Duodenal mucosa (tissue), 2 donors: ENCODE data around the gene DNAJC6.

Source experiments
- H3K27ac ChIP-seq: one replicate; pipeline ENCODE4 v1.7.0; 2013; ENCODE audit warnings: low read depth, low read length
- H3K27me3 ChIP-seq, 2 donors: one replicate each; pipeline ENCODE4 v1.7.0; 2013; ENCODE audit warnings: low read length in 2 of 2, control low read depth in 1 of 2; ENCODE audit not compliant: insufficient read depth in 2 of 2, control insufficient read depth in 1 of 2
- H3K36me3 ChIP-seq, 2 donors: one replicate each; pipeline ENCODE4 v1.7.0; 2013; ENCODE audit warnings: low read length in 2 of 2, control low read depth in 1 of 2; ENCODE audit not compliant: insufficient read depth in 2 of 2, control insufficient read depth in 1 of 2
- H3K4me1 ChIP-seq, 2 donors: one replicate each; pipeline ENCODE4 v1.7.0; 2013; ENCODE audit warnings: low read length in 2 of 2, control low read depth in 1 of 2; ENCODE audit not compliant: insufficient read depth in 2 of 2, control insufficient read depth in 1 of 2
- H3K4me3 ChIP-seq, 2 donors: one replicate each; pipeline ENCODE4 v1.7.0; 2013; ENCODE audit warnings: low read length in 2 of 2, low read depth in 1 of 2
- H3K9ac ChIP-seq, 2 donors: one replicate each; pipeline ENCODE4 v1.7.0; 2013; ENCODE audit warnings: low read length in 2 of 2, low read depth in 1 of 2
- H3K9me3 ChIP-seq, 2 donors: one replicate each; pipeline ENCODE4 v1.7.0; 2013; ENCODE audit warnings: low read length in 2 of 2, control low read depth in 1 of 2; ENCODE audit not compliant: control insufficient read depth in 1 of 2

DNAJC6 gene

GRCh38 chr1:65267683-65268082 lies 41.7 kb upstream of the DNAJC6 start:
- no peak overlapping the region for H3K27ac ChIP-seq
- peaks cover 11 to 15% of the 10 kb centered on the region in 2 donors for H3K4me1 ChIP-seq
- H3K9me3 ChIP-seq = no peaks in the 10 kb centered on the region
- H3K36me3 ChIP-seq = no peaks in the 10 kb centered on the region
- no peak overlapping the region for H3K9ac ChIP-seq
- H3K4me3 ChIP-seq = no peak overlapping the region
- H3K27me3 ChIP-seq = peaks cover 20 to 24% of the 10 kb centered on the region in 2 donors

- H3K27me3 ChIP-seq = peaks cover 13 to 18% of the 10 kb centered on the region in 2 donors
- H3K9ac ChIP-seq = no peak overlapping the region
- H3K4me3 ChIP-seq = no peak overlapping the region
- no peaks in the 10 kb centered on the region for H3K36me3 ChIP-seq
- no peaks in the 10 kb centered on the region for H3K9me3 ChIP-seq
- peaks cover 11% of the 10 kb centered on the region in 2 donors for H3K4me1 ChIP-seq
- H3K27ac ChIP-seq = no peak overlapping the region
Measured at GRCh38 chr1:65269612-65270011, 39.7 kb upstream of the DNAJC6 start.

DNA sequence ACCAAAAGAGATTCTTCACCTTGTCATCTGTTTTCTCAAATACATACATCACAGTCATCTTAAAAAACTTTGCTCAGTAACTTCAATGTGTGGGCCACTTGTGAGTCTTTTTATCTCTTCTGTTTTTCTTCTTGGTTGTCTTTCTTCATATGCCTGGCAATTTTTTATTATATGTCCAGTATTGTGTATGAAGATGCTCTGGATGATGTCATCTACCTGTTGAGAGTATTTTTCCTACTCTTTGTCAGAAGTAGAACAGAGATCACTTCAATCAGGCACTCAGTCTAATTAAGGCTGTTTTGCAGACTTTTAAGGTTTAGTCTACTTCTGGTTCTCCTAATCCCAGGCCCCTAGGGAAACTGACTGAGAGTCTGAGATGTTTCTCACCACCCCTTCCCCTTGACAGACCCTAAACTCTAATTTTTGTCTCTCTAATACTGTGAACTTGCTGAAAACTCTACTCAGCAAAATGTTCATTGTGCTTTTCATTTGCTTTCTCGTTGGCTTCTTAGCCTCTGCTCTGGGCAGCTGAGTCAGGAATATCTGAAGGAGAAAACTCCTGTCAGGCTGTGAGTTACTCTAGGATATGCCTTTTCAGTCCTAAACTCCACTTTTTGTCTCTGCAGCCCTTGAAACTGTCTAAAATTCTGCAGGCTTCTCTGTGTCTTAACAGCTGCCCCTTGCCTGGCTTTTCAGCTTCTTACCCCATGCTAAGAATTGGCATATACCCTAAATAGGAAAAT lies 33.0 kb upstream of the DNAJC6 start:
- no peak overlapping the region for H3K27ac ChIP-seq
- H3K27me3 ChIP-seq = no peaks in the 10 kb centered on the region

DNA sequence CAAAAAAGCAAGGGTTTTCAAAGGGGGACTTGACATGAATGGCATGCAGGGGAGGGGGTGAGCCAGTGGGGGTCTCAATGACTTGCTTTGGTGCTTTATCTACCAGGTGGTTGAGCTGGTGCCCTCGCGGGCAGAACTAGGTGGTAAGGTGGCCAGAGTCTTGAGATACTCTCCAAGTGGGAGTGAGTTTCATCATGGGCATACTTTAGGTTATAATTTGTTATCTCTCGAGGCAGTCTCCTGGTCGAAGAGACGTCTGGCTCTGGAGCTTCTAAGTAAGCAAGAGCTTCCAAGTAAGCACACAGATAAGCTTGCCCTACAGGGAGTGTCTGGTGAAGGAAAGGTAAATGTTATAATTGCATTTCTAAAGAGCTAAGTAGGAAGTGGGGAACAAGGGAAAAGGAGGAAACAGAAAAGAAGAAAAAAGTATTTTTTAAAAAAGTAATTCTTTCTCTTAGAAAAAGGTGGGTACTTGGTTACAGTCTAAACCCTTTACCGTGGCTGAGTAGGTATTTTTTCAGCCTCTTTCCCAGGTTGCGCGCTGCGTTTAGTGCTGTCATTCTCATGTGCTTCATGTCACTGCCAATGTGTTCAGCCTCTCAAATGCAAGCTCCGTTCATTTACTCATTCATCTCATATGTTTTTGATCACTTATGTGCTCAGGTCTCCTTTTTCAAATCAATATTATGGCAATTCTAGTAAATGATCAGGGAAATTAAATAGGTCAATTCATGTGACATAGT lies 31.6 kb upstream of the DNAJC6 start:
- no peak overlapping the region for H3K27ac ChIP-seq

More for the DNA sequence above, 33.0 kb upstream of the DNAJC6 start:
- H3K4me3 ChIP-seq = no peak overlapping the region
- no peaks in the 10 kb centered on the region for H3K4me1 ChIP-seq
- H3K9me3 ChIP-seq = no peaks in the 10 kb centered on the region
- no peak overlapping the region for H3K9ac ChIP-seq
- H3K36me3 ChIP-seq = no peaks in the 10 kb centered on the region

GRCh38 chr1:65278376-65279069 lies 30.8 kb upstream of the DNAJC6 start:
- H3K4me3 ChIP-seq = no peak overlapping the region
- no peaks in the 10 kb centered on the region for H3K36me3 ChIP-seq
- H3K4me1 ChIP-seq = no peaks in the 10 kb centered on the region
- H3K9ac ChIP-seq = no peak overlapping the region
- H3K27me3 ChIP-seq = no peaks in the 10 kb centered on the region
- H3K9me3 ChIP-seq = no peaks in the 10 kb centered on the region
- H3K27ac ChIP-seq = no peak overlapping the region

More for the DNA sequence above, 31.6 kb upstream of the DNAJC6 start:
- Histone ChIP-seq H3K4me1 (no peaks in the 10 kb centered on the region), H3K9me3 (no peaks in the 10 kb centered on the region), H3K27me3 (no peaks in the 10 kb centered on the region), H3K9ac (no peak overlapping the region), H3K4me3 (no peak overlapping the region), H3K36me3 (no peaks in the 10 kb centered on the region)

GRCh38 chr1:65279070-65279779 lies 30.1 kb upstream of the DNAJC6 start:
- H3K4me1 ChIP-seq = no peaks in the 10 kb centered on the region
- H3K27me3 ChIP-seq = no peaks in the 10 kb centered on the region
- H3K27ac ChIP-seq = no peak overlapping the region
- H3K9me3 ChIP-seq = no peaks in the 10 kb centered on the region
- H3K4me3 ChIP-seq = no peak overlapping the region
- H3K9ac ChIP-seq = no peak overlapping the region
- H3K36me3 ChIP-seq = no peaks in the 10 kb centered on the region

DNA sequence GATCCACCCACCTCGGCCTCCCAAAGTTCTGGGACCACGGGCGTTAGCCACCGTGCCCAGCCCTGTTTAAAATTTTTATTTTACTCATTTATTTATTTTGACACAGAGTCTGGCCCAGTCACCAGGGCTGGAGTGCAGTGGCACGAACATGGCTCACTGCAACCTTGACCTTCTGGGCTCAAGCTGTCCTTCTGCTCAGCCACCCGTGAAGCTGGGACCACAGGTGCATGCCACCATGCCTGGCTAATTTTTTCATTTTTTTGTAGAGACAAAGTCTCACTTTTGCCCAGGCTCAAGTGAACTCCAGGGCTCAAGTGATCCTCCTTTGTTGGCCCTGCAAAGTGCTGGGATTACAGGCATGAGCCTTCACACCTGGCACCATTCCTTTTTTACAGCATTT lies 27.5 kb upstream of the DNAJC6 start:
- Histone ChIP-seq H3K4me1 (no peaks in the 10 kb centered on the region), H3K9ac (no peak overlapping the region), H3K27ac (no peak overlapping the region), H3K4me3 (no peak overlapping the region), H3K36me3 (no peaks in the 10 kb centered on the region), H3K27me3 (no peaks in the 10 kb centered on the region), H3K9me3 (no peaks in the 10 kb centered on the region)

GRCh38 chr1:65284229-65284628 lies 25.1 kb upstream of the DNAJC6 start:
- Histone ChIP-seq H3K9me3 (no peaks in the 10 kb centered on the region), H3K4me3 (no peak overlapping the region), H3K27ac (no peak overlapping the region), H3K9ac (no peak overlapping the region), H3K4me1 (no peaks in the 10 kb centered on the region), H3K27me3 (no peaks in the 10 kb centered on the region), H3K36me3 (no peaks in the 10 kb centered on the region)

GRCh38 chr1:65289449-65289848 lies 19.9 kb upstream of the DNAJC6 start:
- no peak overlapping the region for H3K4me3 ChIP-seq
- H3K27ac ChIP-seq = no peak overlapping the region
- H3K9ac ChIP-seq = no peak overlapping the region
- H3K27me3 ChIP-seq = no peaks in the 10 kb centered on the region
- H3K9me3 ChIP-seq = no peaks in the 10 kb centered on the region
- H3K36me3 ChIP-seq = no peaks in the 10 kb centered on the region
- no peaks in the 10 kb centered on the region for H3K4me1 ChIP-seq
